NCI-H2171 treated with DMSO at 0.1 percent for 48 hours (cell line): ENCODE measurements around the gene SLC13A3.
A peak's percentile ranks its signal among the peaks of the same experiment; 100 is the strongest.

Experiments
- DNase-seq: peaks from one replicate; lab custom pipeline; 2025; lab: John Stamatoyannopoulos, UW

Gene SLC13A3

GRCh38 chr20:46578745-46579144 lies 72.5 kb downstream of the SLC13A3 start:
- DNase-seq: no peak

GRCh38 chr20:46576774-46577395 lies 74.4 kb downstream of the SLC13A3 start:
- no peak for DNase-seq

GRCh38 chr20:46575937-46576461 lies 75.3 kb downstream of the SLC13A3 start:
- DNase-seq: no peak

GRCh38 chr20:46575394-46575793 lies 75.9 kb downstream of the SLC13A3 start:
- DNase-seq: no peak

- no peak for DNase-seq
Observed at GRCh38 chr20:46573788-46574584, 77.3 kb downstream of the SLC13A3 start.

- DNase-seq: no peak
Observed at GRCh38 chr20:46573234-46573633, 78.0 kb downstream of the SLC13A3 start.

- DNase-seq: no peak
Observed at GRCh38 chr20:46572790-46573189, 78.5 kb downstream of the SLC13A3 start.

- no peak for DNase-seq
Observed at GRCh38 chr20:46572153-46572552, 79.1 kb downstream of the SLC13A3 start.

- DNase-seq: no peak
Observed at GRCh38 chr20:46571418-46571817, 79.8 kb downstream of the SLC13A3 start.

- DNase-seq: no peak
Observed at GRCh38 chr20:46570956-46571355, 80.3 kb downstream of the SLC13A3 start.

GRCh38 chr20:46569961-46570360 lies 81.3 kb downstream of the SLC13A3 start:
- no peak for DNase-seq

GRCh38 chr20:46568570-46569129 lies 82.6 kb downstream of the SLC13A3 start:
- peak; percentile 65 for DNase-seq

GRCh38 chr20:46566125-46566524 lies 85.1 kb downstream of the SLC13A3 start:
- no peak for DNase-seq

GRCh38 chr20:46564241-46564957 lies 86.9 kb downstream of the SLC13A3 start:
- no peak for DNase-seq

GRCh38 chr20:46563860-46564221 lies 87.4 kb downstream of the SLC13A3 start:
- no peak for DNase-seq

GRCh38 chr20:46563170-46563859 lies 87.9 kb downstream of the SLC13A3 start:
- no peak for DNase-seq

GRCh38 chr20:46562373-46563169 lies 88.7 kb downstream of the SLC13A3 start:
- DNase-seq: peak; percentile 77

- no peak for DNase-seq
Observed at GRCh38 chr20:46562009-46562372, 89.3 kb downstream of the SLC13A3 start.

GRCh38 chr20:46559685-46560440 lies 91.4 kb downstream of the SLC13A3 start:
- no peak for DNase-seq

- no peak for DNase-seq
Observed at GRCh38 chr20:46559001-46559400, 92.3 kb downstream of the SLC13A3 start.
